ENCODE measurements around the gene LONP2.
"Not testable (repeated sequence)": the region's sequence is repeated elsewhere in the genome, so short reads cannot be mapped to it uniquely, and the experiment has no call there.

The LONP2 gene

DNA sequence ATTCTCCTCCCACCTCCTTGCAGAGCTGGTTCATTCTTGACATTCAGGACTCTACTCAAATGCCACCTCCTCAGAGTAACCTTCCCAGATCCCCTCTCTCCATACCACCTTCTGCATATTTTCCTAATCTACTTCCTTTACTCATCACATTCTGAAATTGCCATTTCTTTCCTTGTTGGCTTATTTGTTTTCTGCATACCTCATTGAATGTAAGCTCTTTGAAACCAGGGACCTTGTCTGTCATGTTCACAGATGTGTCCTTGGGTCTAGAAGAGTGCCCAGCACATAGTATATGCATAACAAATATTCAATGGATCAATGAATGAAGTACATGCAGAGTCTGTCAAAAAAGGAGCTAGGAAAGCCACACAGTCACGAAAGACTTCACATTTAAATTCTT, 7.8 kb upstream of the LONP2 start:
- no peak overlapping the region for H3K9ac ChIP-seq (ENCODE audit: low read length)
- DNase-seq (ENCODE audit: low read depth), result no peak
- H3K9me3 ChIP-seq (ENCODE audit: control insufficient read depth, low read length), result no peaks in the 10 kb centered on the region

GRCh38 chr16:48240147-48240546, 4.0 kb upstream of the LONP2 start:
- not testable (repeated sequence) for H3K36me3 ChIP-seq (ENCODE audit: control insufficient read depth, insufficient read depth, low read length, severe bottlenecking); H3K9me3 ChIP-seq (ENCODE audit: control insufficient read depth, low read length); H3K4me3 ChIP-seq (ENCODE audit: low read length); H3K4me1 ChIP-seq (ENCODE audit: control insufficient read depth, insufficient read depth, low read length); H3K27me3 ChIP-seq (replicated peaks; ENCODE audit: control insufficient read depth, insufficient read depth, low read length); H3K9ac ChIP-seq (ENCODE audit: low read length); DNase-seq (ENCODE audit: low read depth)

More for the DNA sequence above, 7.8 kb upstream of the LONP2 start:
- peaks cover 6% of the 10 kb centered on the region for H3K4me1 ChIP-seq (ENCODE audit: control insufficient read depth, insufficient read depth, low read length)
- no peaks in the 10 kb centered on the region for H3K36me3 ChIP-seq (ENCODE audit: control insufficient read depth, insufficient read depth, low read length, severe bottlenecking)
- no peak overlapping the region for H3K4me3 ChIP-seq (ENCODE audit: low read length)
- no peaks in the 10 kb centered on the region for H3K27me3 ChIP-seq (replicated peaks; ENCODE audit: control insufficient read depth, insufficient read depth, low read length)

GRCh38 chr16:48244863-48245195, 729 bp downstream of the LONP2 start:
- Histone ChIP-seq H3K4me1 (ENCODE audit: control insufficient read depth, insufficient read depth, low read length) (peaks cover 25% of the 10 kb centered on the region), H3K4me3 (ENCODE audit: low read length) (peak overlapping the region; percentile 99), H3K27me3 (replicated peaks; ENCODE audit: control insufficient read depth, insufficient read depth, low read length) (no peaks in the 10 kb centered on the region)

GRCh38 chr16:48246066-48246465, 2.0 kb downstream of the LONP2 start:
- no peaks in the 10 kb centered on the region for H3K9me3 ChIP-seq (ENCODE audit: control insufficient read depth, low read length)
- H3K27me3 ChIP-seq (replicated peaks; ENCODE audit: control insufficient read depth, insufficient read depth, low read length), result no peaks in the 10 kb centered on the region
- peak; percentile 54 for DNase-seq (ENCODE audit: low read depth)
- H3K4me1 ChIP-seq (ENCODE audit: control insufficient read depth, insufficient read depth, low read length), result peaks cover 25% of the 10 kb centered on the region
- peak overlapping the region; percentile 96 for H3K9ac ChIP-seq (ENCODE audit: low read length)
- no peaks in the 10 kb centered on the region for H3K36me3 ChIP-seq (ENCODE audit: control insufficient read depth, insufficient read depth, low read length, severe bottlenecking)
- peak overlapping the region; percentile 99 for H3K4me3 ChIP-seq (ENCODE audit: low read length)

More at GRCh38 chr16:48244863-48245195, 729 bp downstream of the LONP2 start:
- Histone ChIP-seq H3K9ac (ENCODE audit: low read length) (peak overlapping the region; percentile 96), H3K9me3 (ENCODE audit: control insufficient read depth, low read length) (no peaks in the 10 kb centered on the region), H3K36me3 (ENCODE audit: control insufficient read depth, insufficient read depth, low read length, severe bottlenecking) (no peaks in the 10 kb centered on the region)
- DNase-seq (ENCODE audit: low read depth), result no peak

- DNase-seq (ENCODE audit: low read depth), result no peak
- peaks cover 3% of the 10 kb centered on the region for H3K36me3 ChIP-seq (ENCODE audit: control insufficient read depth, insufficient read depth, low read length, severe bottlenecking)
- peak within 1 kb of the TSS; percentile 99 for H3K4me3 ChIP-seq (ENCODE audit: low read length)
- peak within 1 kb of the TSS; percentile 96 for H3K9ac ChIP-seq (ENCODE audit: low read length)
- no peaks in the 10 kb centered on the region for H3K9me3 ChIP-seq (ENCODE audit: control insufficient read depth, low read length)
- H3K4me1 ChIP-seq (ENCODE audit: control insufficient read depth, insufficient read depth, low read length), result peaks cover 25% of the 10 kb centered on the region
- H3K27me3 ChIP-seq (replicated peaks; ENCODE audit: control insufficient read depth, insufficient read depth, low read length), result no peaks in the 10 kb centered on the region
These were observed 3.2 kb downstream of the LONP2 start, which contains the start of gene ABCC11 for GRCh38 chr16:48247311-48247710. ABCC11 (minus strand) TSS chr16:48247539; CDS start chr16:48231921, 15,618 bp downstream.

DNA sequence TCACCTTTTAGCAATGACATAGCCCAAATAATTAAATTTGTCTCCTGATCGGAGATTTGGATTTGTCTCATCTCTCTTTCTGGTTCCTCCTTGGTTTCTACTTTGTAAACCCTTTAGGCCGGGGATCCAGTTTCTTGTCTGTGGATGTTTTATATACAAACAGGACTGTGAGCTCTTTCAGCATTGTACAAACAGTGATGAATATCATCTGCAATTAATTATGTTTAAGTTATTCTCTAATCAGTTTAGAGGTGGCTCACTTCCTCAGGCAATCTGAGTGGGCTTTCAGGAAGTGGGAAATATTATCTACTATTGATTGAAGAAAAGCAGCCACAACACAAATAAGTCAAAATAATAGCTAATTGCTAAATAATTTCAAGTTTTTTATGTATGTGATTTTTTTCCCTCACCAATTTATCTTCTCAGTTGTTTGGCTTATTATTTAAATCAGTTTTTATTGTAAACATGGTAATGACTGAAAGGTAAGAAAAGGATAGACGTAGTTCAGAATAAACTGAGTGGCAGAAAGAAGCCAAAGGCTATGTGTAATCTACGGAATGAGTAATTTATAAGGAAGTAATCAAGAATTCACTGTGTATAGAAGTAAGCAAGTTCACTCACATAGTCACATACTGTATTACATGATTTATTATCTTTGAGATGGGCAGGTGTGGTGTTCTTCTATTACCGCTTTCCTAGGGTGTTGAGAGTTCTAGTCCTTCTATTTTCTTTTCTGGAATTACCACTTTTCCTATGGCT, 6.6 kb downstream of the LONP2 start:
- Histone ChIP-seq H3K9ac (ENCODE audit: low read length) (no peak overlapping the region), H3K4me3 (ENCODE audit: low read length) (no peak overlapping the region), H3K4me1 (ENCODE audit: control insufficient read depth, insufficient read depth, low read length) (peaks cover 19% of the 10 kb centered on the region), H3K9me3 (ENCODE audit: control insufficient read depth, low read length) (no peaks in the 10 kb centered on the region), H3K36me3 (ENCODE audit: control insufficient read depth, insufficient read depth, low read length, severe bottlenecking) (peaks cover 35% of the 10 kb centered on the region), H3K27me3 (replicated peaks; ENCODE audit: control insufficient read depth, insufficient read depth, low read length) (no peaks in the 10 kb centered on the region)
- peak; percentile 38 for DNase-seq (ENCODE audit: low read depth)

- H3K27me3 ChIP-seq (replicated peaks; ENCODE audit: control insufficient read depth, insufficient read depth, low read length), result no peaks in the 10 kb centered on the region
- peaks cover 7% of the 10 kb centered on the region for H3K4me1 ChIP-seq (ENCODE audit: control insufficient read depth, insufficient read depth, low read length)
- no peak overlapping the region for H3K9ac ChIP-seq (ENCODE audit: low read length)
- no peak overlapping the region for H3K4me3 ChIP-seq (ENCODE audit: low read length)
- no peak for DNase-seq (ENCODE audit: low read depth)
- peaks cover 46% of the 10 kb centered on the region for H3K36me3 ChIP-seq (ENCODE audit: control insufficient read depth, insufficient read depth, low read length, severe bottlenecking)
- no peaks in the 10 kb centered on the region for H3K9me3 ChIP-seq (ENCODE audit: control insufficient read depth, low read length)
These were observed 7.9 kb downstream of the LONP2 start for GRCh38 chr16:48252013-48252412.

GRCh38 chr16:48256579-48257177, 12.6 kb downstream of the LONP2 start:
- H3K9ac ChIP-seq (ENCODE audit: low read length), result no peak overlapping the region

GRCh38 chr16:48261569-48261968, 17.5 kb downstream of the LONP2 start:
- H3K36me3 ChIP-seq (ENCODE audit: control insufficient read depth, insufficient read depth, low read length, severe bottlenecking), result peaks cover 79% of the 10 kb centered on the region
- H3K9ac ChIP-seq (ENCODE audit: low read length), result no peak overlapping the region
- no peaks in the 10 kb centered on the region for H3K27me3 ChIP-seq (replicated peaks; ENCODE audit: control insufficient read depth, insufficient read depth, low read length)
- peaks cover 6% of the 10 kb centered on the region for H3K4me1 ChIP-seq (ENCODE audit: control insufficient read depth, insufficient read depth, low read length)
- H3K4me3 ChIP-seq (ENCODE audit: low read length), result no peak overlapping the region
- DNase-seq (ENCODE audit: low read depth), result no peak
- H3K9me3 ChIP-seq (ENCODE audit: control insufficient read depth, low read length), result no peaks in the 10 kb centered on the region

More at GRCh38 chr16:48256579-48257177, 12.6 kb downstream of the LONP2 start:
- DNase-seq (ENCODE audit: low read depth), result no peak
- Histone ChIP-seq H3K27me3 (replicated peaks; ENCODE audit: control insufficient read depth, insufficient read depth, low read length) (no peaks in the 10 kb centered on the region), H3K36me3 (ENCODE audit: control insufficient read depth, insufficient read depth, low read length, severe bottlenecking) (peaks cover 84% of the 10 kb centered on the region), H3K4me1 (ENCODE audit: control insufficient read depth, insufficient read depth, low read length) (peaks cover 6% of the 10 kb centered on the region), H3K9me3 (ENCODE audit: control insufficient read depth, low read length) (no peaks in the 10 kb centered on the region), H3K4me3 (ENCODE audit: low read length) (no peak overlapping the region)

DNA sequence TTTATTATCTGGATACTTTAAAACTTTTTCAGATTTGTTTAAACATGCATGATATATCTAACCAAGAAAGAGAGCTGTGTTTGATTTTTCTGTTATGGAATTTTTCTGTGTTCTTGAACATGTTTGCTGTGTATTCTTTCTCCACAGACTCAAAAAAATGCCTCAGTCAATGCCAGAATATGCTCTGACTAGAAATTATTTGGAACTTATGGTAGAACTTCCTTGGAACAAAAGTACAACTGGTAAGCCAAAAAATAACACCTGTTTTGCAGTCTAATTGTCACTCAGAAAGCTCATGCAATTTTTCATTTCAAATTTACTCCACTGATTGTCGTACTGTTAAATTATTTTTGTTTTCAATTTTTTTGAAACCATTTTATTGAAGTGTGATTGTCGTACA, 18.5 kb downstream of the LONP2 start:
- DNase-seq (ENCODE audit: low read depth), result no peak
- peaks cover 83% of the 10 kb centered on the region for H3K36me3 ChIP-seq (ENCODE audit: control insufficient read depth, insufficient read depth, low read length, severe bottlenecking)
- no peaks in the 10 kb centered on the region for H3K9me3 ChIP-seq (ENCODE audit: control insufficient read depth, low read length)

DNA sequence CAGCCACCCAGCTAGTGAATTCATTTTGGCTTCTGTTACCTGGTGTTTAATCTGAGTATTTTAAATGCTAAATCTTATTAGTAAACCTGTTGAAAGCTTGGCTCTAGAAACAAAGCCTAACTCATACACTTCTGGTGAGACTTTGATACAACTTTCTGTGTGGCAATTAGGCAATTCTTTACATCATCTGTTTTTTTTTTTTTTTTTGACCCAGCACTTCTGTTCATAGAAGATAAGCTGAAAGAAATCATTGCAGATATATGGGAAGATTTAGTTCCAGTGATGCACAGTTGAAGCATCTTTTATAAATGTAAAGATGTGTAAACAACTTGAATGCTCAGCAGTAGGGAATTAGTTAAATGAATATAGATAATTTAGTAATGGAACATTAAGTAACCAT, 24.9 kb downstream of the LONP2 start:
- no peak for DNase-seq (ENCODE audit: low read depth)
- Histone ChIP-seq H3K9ac (ENCODE audit: low read length) (no peak overlapping the region), H3K4me1 (ENCODE audit: control insufficient read depth, insufficient read depth, low read length) (no peaks in the 10 kb centered on the region), H3K36me3 (ENCODE audit: control insufficient read depth, insufficient read depth, low read length, severe bottlenecking) (peaks cover 54% of the 10 kb centered on the region), H3K27me3 (replicated peaks; ENCODE audit: control insufficient read depth, insufficient read depth, low read length) (no peaks in the 10 kb centered on the region), H3K4me3 (ENCODE audit: low read length) (no peak overlapping the region), H3K9me3 (ENCODE audit: control insufficient read depth, low read length) (no peaks in the 10 kb centered on the region)

More for the DNA sequence above, 18.5 kb downstream of the LONP2 start:
- no peak overlapping the region for H3K9ac ChIP-seq (ENCODE audit: low read length)
- H3K4me3 ChIP-seq (ENCODE audit: low read length), result no peak overlapping the region
- H3K27me3 ChIP-seq (replicated peaks; ENCODE audit: control insufficient read depth, insufficient read depth, low read length), result no peaks in the 10 kb centered on the region
- peaks cover 6% of the 10 kb centered on the region for H3K4me1 ChIP-seq (ENCODE audit: control insufficient read depth, insufficient read depth, low read length)

All from adipocyte (in vitro differentiated cells).